Vagina (tissue), 2 donors: Measurements from ENCODE around the gene CISTR. TPM values are rescaled to one million over a fixed set of nuclear protein-coding genes. Genes with fewer than 3 reads are reported as not detected.
A peak's percentile ranks its signal among the peaks of the same experiment; 100 is the strongest.

Experiments
- DNase-seq, 2 donors: peaks; one replicate each; pipeline ENCODE4 v3.0.0-alpha.2; 2017; ENCODE audit errors: extremely low spot score in 2 of 2
- H3K27ac ChIP-seq: fragments of 200-600 bp; sonication (generic); one replicate; pipeline ENCODE4 v1.5.1; 2019
- H3K27me3 ChIP-seq: fragments of 200-600 bp; sonication (generic); one replicate; pipeline ENCODE4 v1.5.1; 2019
- H3K36me3 ChIP-seq, 2 donors: fragments of 200-600 bp; sonication (generic); one replicate each; pipeline ENCODE4 v1.5.1; 2017 to 2019
- H3K4me1 ChIP-seq: fragments of 200-600 bp; sonication (generic); one replicate; pipeline ENCODE4 v1.5.1; 2019
- H3K4me3 ChIP-seq, 2 donors: fragments of 200-600 bp; sonication (generic); 1 replicate in 1 of 2; 2 replicates in 1 of 2; pipeline ENCODE4 v1.5.1; 2016 to 2019
- H3K9me3 ChIP-seq: fragments of 200-600 bp; sonication (generic); one replicate; pipeline ENCODE4 v1.5.1; 2019
- POLR2A ChIP-seq, 2 donors: fragments of 450-650 bp; IDR thresholded peaks; one replicate each; pipeline ENCODE4 v1.6.1; 2017; ENCODE audit warnings: antibody characterized with exemption in 2 of 2, mild to moderate bottlenecking in 2 of 2, moderate library complexity in 2 of 2
- POLR2AphosphoS5 ChIP-seq, 2 donors: sonication (generic); formaldehyde crosslinking; IDR thresholded peaks; one replicate each; pipeline ENCODE4 v1.9.0; 2017; ENCODE audit warnings: antibody characterized with exemption in 2 of 2, mild to moderate bottlenecking in 2 of 2, low read depth in 1 of 2; ENCODE audit not compliant: insufficient read depth in 1 of 2
- intact Hi-C: fragments of 100-400 bp; cut with DNase I; formaldehyde crosslinking; loops from one replicate; pipeline ENCODE4 v1.15.1; 2023
- total RNA-seq: library from RNA; depleted of rRNA; stranded (reverse); fragments of >200 nt; gene quantifications from one replicate; pipeline ENCODE4 v1.2.3, GENCODE V29; 2016
- TF ChIP-seq, protein P1 (sequence below), 3 experiments: fragments of 450-650 bp in 2 of 3; fragments of 200-600 bp in 1 of 3; sonication (generic) in 1 of 3; IDR thresholded peaks; one replicate each; pipeline ENCODE4 v1.5.1; 2017 to 2019; ENCODE audit warnings: antibody characterized with exemption in 3 of 3, mild to moderate bottlenecking in 2 of 3, moderate library complexity in 2 of 3

The CISTR gene
- total RNA-seq, 1 donor from 2014 or later: not detected

DNA sequence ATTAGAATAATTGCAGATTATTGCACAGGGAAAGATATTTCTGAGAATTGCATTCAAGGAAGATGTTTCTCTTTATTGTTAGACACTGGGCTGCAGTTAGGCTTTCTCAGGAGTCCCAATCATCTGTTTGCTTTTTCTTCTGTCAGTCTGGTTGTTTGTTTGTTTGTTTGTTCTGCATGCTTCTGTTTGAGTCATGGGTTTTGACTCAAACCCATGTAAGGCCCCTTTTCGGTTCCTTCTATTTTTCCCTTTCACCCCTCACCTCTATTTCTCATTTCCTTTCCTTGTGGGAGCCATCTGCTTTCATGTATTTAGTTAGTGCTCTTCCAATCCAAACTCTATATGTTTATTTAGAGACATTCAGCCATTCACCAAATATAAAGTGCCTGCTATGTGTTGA, 25.1 kb upstream of the CISTR start:
- intact Hi-C loops: no loop called here

DNA sequence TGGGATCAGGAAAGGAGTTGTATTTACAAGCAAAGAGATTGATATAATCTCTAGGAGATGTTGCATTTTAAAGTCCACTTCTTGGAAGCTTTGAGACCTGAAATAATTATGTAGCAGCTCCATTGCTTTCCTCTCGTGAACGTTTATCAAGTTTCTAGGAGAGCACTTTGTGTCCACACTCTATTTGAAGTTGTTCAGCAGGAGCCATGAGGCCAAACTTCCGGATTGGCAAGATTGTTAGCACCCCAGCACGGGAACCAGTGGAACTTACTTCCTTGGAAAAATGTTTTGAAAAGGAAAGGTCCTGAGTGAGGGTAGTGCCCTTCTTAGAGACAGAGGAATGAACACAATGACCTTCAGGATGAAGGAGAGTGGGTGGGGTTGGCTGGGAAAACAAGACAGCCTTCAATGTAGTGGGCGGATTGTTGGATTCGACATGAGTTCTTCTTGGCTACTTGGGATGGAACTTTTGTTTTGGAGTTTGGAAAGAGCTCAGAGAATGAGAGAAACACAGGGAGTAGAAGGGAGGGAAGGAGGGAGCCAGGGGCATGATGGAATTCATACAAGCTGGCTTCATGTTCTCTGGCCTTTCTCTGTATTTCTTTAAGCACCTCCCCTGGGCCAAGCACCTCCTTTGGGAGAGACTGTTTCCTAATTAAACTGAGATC, 23.8 kb upstream of the CISTR start:
- Histone ChIP-seq H3K4me3 (no peak overlapping the region), H3K9me3 (no peaks in the 10 kb centered on the region), H3K4me1 (no peaks in the 10 kb centered on the region), H3K36me3 (no peaks in the 10 kb centered on the region), H3K27me3 (no peaks in the 10 kb centered on the region), H3K27ac (no peak overlapping the region)
- TF ChIP-seq POLR2A (IDR thresholded peaks at IDR 0.05): no peak
- intact Hi-C loops: no loop called here
- peak in 1 of 2 donors; percentile 87 for DNase-seq

More for the DNA sequence above, 25.1 kb upstream of the CISTR start:
- no peaks in the 10 kb centered on the region for H3K4me1 ChIP-seq
- no peaks in the 10 kb centered on the region for H3K36me3 ChIP-seq
- no peak for DNase-seq
- no peak overlapping the region for H3K4me3 ChIP-seq
- no peaks in the 10 kb centered on the region for H3K9me3 ChIP-seq
- no peaks in the 10 kb centered on the region for H3K27me3 ChIP-seq
- TF ChIP-seq, protein P1, sequence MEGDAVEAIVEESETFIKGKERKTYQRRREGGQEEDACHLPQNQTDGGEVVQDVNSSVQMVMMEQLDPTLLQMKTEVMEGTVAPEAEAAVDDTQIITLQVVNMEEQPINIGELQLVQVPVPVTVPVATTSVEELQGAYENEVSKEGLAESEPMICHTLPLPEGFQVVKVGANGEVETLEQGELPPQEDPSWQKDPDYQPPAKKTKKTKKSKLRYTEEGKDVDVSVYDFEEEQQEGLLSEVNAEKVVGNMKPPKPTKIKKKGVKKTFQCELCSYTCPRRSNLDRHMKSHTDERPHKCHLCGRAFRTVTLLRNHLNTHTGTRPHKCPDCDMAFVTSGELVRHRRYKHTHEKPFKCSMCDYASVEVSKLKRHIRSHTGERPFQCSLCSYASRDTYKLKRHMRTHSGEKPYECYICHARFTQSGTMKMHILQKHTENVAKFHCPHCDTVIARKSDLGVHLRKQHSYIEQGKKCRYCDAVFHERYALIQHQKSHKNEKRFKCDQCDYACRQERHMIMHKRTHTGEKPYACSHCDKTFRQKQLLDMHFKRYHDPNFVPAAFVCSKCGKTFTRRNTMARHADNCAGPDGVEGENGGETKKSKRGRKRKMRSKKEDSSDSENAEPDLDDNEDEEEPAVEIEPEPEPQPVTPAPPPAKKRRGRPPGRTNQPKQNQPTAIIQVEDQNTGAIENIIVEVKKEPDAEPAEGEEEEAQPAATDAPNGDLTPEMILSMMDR (IDR thresholded peaks at IDR 0.05): no peak
- TF ChIP-seq POLR2A (IDR thresholded peaks at IDR 0.05): no peak
- H3K27ac ChIP-seq: no peak overlapping the region

DNA sequence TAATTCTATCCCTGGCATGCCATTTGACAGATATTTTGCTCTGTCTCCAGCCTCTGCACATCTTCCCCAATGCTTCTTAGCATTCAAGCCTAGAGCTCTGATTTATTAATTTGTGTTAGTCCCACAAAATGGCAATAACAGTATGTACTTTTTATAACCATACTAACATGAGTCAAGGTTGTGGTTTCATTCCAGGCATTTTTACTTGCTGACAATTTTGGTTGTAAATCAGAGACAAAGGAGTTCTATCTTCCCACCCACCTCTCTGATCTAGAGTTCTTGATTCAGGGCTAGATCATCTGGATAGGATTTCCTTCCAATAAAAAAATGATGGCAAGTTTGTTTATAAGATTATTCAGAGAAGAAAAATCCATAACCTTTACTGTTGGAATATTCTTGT, 18.5 kb upstream of the CISTR start:
- H3K27me3 ChIP-seq: no peaks in the 10 kb centered on the region

DNA sequence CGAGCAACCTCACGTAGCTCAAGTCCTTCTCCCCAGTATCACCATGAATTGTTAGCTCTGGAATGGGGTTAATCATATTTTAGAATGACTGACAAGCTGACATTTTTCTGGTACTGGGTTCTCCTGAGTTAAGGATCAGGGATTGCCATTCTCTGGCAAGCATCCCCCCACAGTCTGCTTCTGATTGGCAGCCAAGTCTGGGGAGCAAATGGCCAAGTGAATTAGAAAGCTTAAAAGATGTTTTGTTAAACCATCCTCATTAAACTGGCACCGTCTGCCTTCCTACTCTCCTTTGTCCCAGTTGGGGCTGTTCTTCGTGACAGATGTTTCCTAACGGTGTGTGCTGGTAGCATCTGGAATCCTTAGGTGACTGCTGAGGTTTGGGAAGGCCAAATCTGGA, 17.2 kb upstream of the CISTR start:
- H3K4me3 ChIP-seq: no peak overlapping the region
- no peak overlapping the region for H3K27ac ChIP-seq
- DNase-seq: no peak
- H3K9me3 ChIP-seq: no peaks in the 10 kb centered on the region
- no peaks in the 10 kb centered on the region for H3K4me1 ChIP-seq
- H3K27me3 ChIP-seq: peaks cover 4% of the 10 kb centered on the region
- TF ChIP-seq POLR2A (IDR thresholded peaks at IDR 0.05) (no peak), POLR2AphosphoS5 (IDR thresholded peaks at IDR 0.05; ENCODE audit: insufficient read depth in 1 of 2, low read depth in 1 of 2) (no peak)
- TF ChIP-seq, protein P1 (IDR thresholded peaks at IDR 0.05): no peak
- H3K36me3 ChIP-seq: no peaks in the 10 kb centered on the region
- intact Hi-C loops: no loop called here

More for the DNA sequence above, 18.5 kb upstream of the CISTR start:
- DNase-seq: no peak
- intact Hi-C loops: no loop called here
- H3K4me1 ChIP-seq: no peaks in the 10 kb centered on the region
- no peak overlapping the region for H3K4me3 ChIP-seq
- H3K27ac ChIP-seq: no peak overlapping the region
- H3K36me3 ChIP-seq: no peaks in the 10 kb centered on the region
- TF ChIP-seq, protein P1 (IDR thresholded peaks at IDR 0.05): no peak
- no peaks in the 10 kb centered on the region for H3K9me3 ChIP-seq

DNA sequence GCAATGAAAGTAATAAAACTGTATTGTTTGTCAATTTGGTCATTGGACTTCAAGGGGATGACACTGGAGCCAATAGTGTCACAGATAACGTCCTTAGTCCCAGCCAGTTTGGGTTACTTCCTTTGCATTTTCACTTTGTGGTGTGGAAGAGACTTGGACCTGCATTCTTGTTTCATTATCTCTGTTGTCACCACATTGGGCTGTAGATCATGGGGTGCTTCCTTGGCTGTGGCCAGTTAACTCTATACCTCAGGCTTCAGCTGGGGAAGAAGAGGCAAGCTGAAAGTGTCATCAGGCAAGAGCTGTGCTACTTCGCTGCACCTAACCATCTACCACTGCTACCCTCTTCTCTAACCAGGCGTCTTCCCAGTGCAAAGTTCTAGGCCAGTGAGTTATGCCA, 15.1 kb upstream of the CISTR start:
- Histone ChIP-seq H3K36me3 (no peaks in the 10 kb centered on the region), H3K4me1 (no peaks in the 10 kb centered on the region), H3K27me3 (peaks cover 4% of the 10 kb centered on the region), H3K4me3 (no peak overlapping the region), H3K27ac (no peak overlapping the region), H3K9me3 (no peaks in the 10 kb centered on the region)
- TF ChIP-seq, protein P1 (IDR thresholded peaks at IDR 0.05): no peak
- no peak for TF ChIP-seq POLR2A (IDR thresholded peaks at IDR 0.05)
- no peak for TF ChIP-seq POLR2AphosphoS5 (IDR thresholded peaks at IDR 0.05; ENCODE audit: insufficient read depth in 1 of 2, low read depth in 1 of 2)
- DNase-seq: no peak
- intact Hi-C loops: no loop called here
